GM23338 (cell line): ENCODE measurements around the gene DLK1.

Experiments used
- CREB1 ChIP-seq: fragments of 250-450 bp; sonication (Bioruptor Pico); IDR thresholded peaks from 2 replicates; pipeline ENCODE4 v1.5.0; 2020; ENCODE audit warnings: low read depth, mild to moderate bottlenecking, moderate library complexity
- EZH2 ChIP-seq: fragments of 200-600 bp; sonication (generic); IDR thresholded peaks from one replicate; pipeline ENCODE4 v1.8.0; 2017; ENCODE audit warnings: antibody characterized with exemption, mild to moderate bottlenecking, low read depth; ENCODE audit not compliant: unreplicated experiment
- EZH2phosphoT487 ChIP-seq: fragments of 200-600 bp; sonication (generic); IDR thresholded peaks from one replicate; pipeline ENCODE4 v1.8.1; 2018; ENCODE audit warnings: antibody characterized with exemption; ENCODE audit not compliant: unreplicated experiment
- JUNB ChIP-seq: IDR thresholded peaks from one replicate; pipeline ENCODE4 v1.6.1; 2016; ENCODE audit warnings: antibody characterized with exemption; ENCODE audit not compliant: unreplicated experiment
- NANOG ChIP-seq: IDR thresholded peaks from 2 replicates; pipeline ENCODE4 v1.6.1; 2016; ENCODE audit warnings: antibody characterized with exemption, borderline replicate concordance
- POLR2AphosphoS5 ChIP-seq: IDR thresholded peaks from 2 replicates; pipeline ENCODE4 v1.6.1; 2016; ENCODE audit warnings: antibody characterized with exemption, low read depth
- STAT1 ChIP-seq: IDR thresholded peaks from one replicate; pipeline ENCODE4 v1.6.1; 2016; ENCODE audit warnings: antibody characterized with exemption; ENCODE audit not compliant: unreplicated experiment
- ZNF114 ChIP-seq: fragments of 250-450 bp; sonication (Bioruptor Pico); IDR thresholded peaks from 2 replicates; pipeline ENCODE4 v1.5.0; 2020; ENCODE audit warnings: mild to moderate bottlenecking, moderate library complexity
- ZNF331 ChIP-seq: fragments of 250-450 bp; sonication (Bioruptor Pico); IDR thresholded peaks from 2 replicates; pipeline ENCODE4 v1.5.0; 2020; ENCODE audit warnings: low read depth, mild to moderate bottlenecking, moderate library complexity
- TF ChIP-seq, protein P1 (sequence below), 2 experiments: fragments of 200-600 bp in 1 of 2; sonication (generic) in 1 of 2; conservative IDR thresholded peaks; 2 replicates each; pipeline versions ENCODE4 v1.5.1 to v1.6.1; 2016 to 2017; ENCODE audit warnings: antibody characterized with exemption in 2 of 2, low read depth in 2 of 2, mild to moderate bottlenecking in 2 of 2, moderate library complexity in 1 of 2
- TF ChIP-seq, protein P2 (sequence below): IDR thresholded peaks from one replicate; pipeline ENCODE4 v1.6.1; 2018; ENCODE audit warnings: antibody characterized with exemption; ENCODE audit not compliant: unreplicated experiment

DNA sequence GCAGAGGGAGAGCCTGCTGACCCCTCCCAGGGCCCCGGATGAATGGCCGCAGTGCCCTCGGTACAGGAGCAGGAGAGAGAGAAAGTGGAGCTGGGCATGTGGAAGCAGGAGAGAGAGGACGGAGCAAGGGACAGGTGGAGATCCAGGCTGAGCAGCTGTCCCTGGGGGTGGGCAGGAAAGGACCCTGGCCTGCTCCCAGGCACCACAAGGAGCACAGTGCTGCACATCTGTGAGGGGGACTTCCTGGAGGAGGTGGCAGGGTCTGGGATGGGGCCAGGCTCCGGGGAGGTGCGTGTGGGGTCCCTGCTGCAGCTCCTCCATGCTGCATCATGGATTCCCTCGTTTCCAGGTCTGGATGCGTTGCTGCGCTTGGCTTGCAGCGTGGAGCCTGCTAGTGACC lies 13.0 kb upstream of the DLK1 start:
- TF ChIP-seq, protein P1, sequence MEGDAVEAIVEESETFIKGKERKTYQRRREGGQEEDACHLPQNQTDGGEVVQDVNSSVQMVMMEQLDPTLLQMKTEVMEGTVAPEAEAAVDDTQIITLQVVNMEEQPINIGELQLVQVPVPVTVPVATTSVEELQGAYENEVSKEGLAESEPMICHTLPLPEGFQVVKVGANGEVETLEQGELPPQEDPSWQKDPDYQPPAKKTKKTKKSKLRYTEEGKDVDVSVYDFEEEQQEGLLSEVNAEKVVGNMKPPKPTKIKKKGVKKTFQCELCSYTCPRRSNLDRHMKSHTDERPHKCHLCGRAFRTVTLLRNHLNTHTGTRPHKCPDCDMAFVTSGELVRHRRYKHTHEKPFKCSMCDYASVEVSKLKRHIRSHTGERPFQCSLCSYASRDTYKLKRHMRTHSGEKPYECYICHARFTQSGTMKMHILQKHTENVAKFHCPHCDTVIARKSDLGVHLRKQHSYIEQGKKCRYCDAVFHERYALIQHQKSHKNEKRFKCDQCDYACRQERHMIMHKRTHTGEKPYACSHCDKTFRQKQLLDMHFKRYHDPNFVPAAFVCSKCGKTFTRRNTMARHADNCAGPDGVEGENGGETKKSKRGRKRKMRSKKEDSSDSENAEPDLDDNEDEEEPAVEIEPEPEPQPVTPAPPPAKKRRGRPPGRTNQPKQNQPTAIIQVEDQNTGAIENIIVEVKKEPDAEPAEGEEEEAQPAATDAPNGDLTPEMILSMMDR (conservative IDR thresholded peaks at IDR 0.05; ENCODE audit: low read depth in 2 of 2), result no peak
- TF ChIP-seq POLR2AphosphoS5 (no peak), EZH2 (no peak), CREB1 (CRISPR knock-in tag) (no peak), ZNF331 (CRISPR knock-in tag) (no peak), ZNF114 (CRISPR knock-in tag) (no peak), STAT1 (no peak), EZH2phosphoT487 (no peak), NANOG (no peak), JUNB (no peak)
- TF ChIP-seq, protein P2, sequence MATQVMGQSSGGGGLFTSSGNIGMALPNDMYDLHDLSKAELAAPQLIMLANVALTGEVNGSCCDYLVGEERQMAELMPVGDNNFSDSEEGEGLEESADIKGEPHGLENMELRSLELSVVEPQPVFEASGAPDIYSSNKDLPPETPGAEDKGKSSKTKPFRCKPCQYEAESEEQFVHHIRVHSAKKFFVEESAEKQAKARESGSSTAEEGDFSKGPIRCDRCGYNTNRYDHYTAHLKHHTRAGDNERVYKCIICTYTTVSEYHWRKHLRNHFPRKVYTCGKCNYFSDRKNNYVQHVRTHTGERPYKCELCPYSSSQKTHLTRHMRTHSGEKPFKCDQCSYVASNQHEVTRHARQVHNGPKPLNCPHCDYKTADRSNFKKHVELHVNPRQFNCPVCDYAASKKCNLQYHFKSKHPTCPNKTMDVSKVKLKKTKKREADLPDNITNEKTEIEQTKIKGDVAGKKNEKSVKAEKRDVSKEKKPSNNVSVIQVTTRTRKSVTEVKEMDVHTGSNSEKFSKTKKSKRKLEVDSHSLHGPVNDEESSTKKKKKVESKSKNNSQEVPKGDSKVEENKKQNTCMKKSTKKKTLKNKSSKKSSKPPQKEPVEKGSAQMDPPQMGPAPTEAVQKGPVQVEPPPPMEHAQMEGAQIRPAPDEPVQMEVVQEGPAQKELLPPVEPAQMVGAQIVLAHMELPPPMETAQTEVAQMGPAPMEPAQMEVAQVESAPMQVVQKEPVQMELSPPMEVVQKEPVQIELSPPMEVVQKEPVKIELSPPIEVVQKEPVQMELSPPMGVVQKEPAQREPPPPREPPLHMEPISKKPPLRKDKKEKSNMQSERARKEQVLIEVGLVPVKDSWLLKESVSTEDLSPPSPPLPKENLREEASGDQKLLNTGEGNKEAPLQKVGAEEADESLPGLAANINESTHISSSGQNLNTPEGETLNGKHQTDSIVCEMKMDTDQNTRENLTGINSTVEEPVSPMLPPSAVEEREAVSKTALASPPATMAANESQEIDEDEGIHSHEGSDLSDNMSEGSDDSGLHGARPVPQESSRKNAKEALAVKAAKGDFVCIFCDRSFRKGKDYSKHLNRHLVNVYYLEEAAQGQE, result no peak
